ENCODE measurements around the gene ZNF718. TPM values are rescaled to one million over a fixed set of nuclear protein-coding genes. Genes with fewer than 3 reads are reported as not detected.
"Not testable (repeated sequence)": the region's sequence is repeated elsewhere in the genome, so short reads cannot be mapped to it uniquely, and the experiment has no call there.

The ZNF718 gene
- 1 to 10 TPM; 7.4 to 7.5 TPM for total RNA-seq

- H3K27me3 Mint-ChIP-seq, result no peaks in the 10 kb centered on the region
- peak; percentile 96 for DNase-seq
- CTCF ChIA-PET, result interaction anchor here (1.0 to 1.9 kb wide), 4 partner anchors 11 to 119 kb away, joined by 4 to 7 read pairs (median 4); no protein-coding TSS in a partner anchor
- TF ChIP-seq CTCF (IDR thresholded peaks at IDR 0.05), result no peak
- H3K4me3 Mint-ChIP-seq, result peak within 1 kb of the TSS; percentile 95
- H3K36me3 Mint-ChIP-seq (ENCODE audit: low read depth), result peaks cover 65% of the 10 kb centered on the region
- peaks cover 26% of the 10 kb centered on the region for H3K4me1 Mint-ChIP-seq (ENCODE audit: low read depth)
- H3K27ac Mint-ChIP-seq, result peak within 1 kb of the TSS; percentile 100
- intact Hi-C loops (cut with micrococcal nuclease), result no loop called here
- ATAC-seq, result peak; percentile 97
- POLR2A ChIA-PET, result interaction anchor here (1.2 to 2.7 kb wide), 6 partner anchors 9 to 349 kb away, joined by 3 to 16 read pairs (median 6); partner anchors contain the start of genes ZNF141 and ZNF595
- peaks cover 27% of the 10 kb centered on the region for H3K9me3 Mint-ChIP-seq
These were observed at the start of gene ZNF718 for GRCh38 chr4:124275-125081. Gene ZNF718 (plus strand): TSS chr4:124501. CDS start chr4:124671, 170 bp downstream.

- CTCF ChIA-PET, result no interaction called here
- no peak for TF ChIP-seq CTCF (IDR thresholded peaks at IDR 0.05)
- no peaks in the 10 kb centered on the region for H3K27me3 Mint-ChIP-seq
- no peak for DNase-seq
- no peak for ATAC-seq
- H3K27ac Mint-ChIP-seq, result no peak overlapping the region
- H3K4me1 Mint-ChIP-seq (ENCODE audit: low read depth), result no peaks in the 10 kb centered on the region
- POLR2A ChIA-PET, result no interaction called here
- H3K4me3 Mint-ChIP-seq, result no peak overlapping the region
- peaks cover 59% of the 10 kb centered on the region for H3K9me3 Mint-ChIP-seq
- H3K36me3 Mint-ChIP-seq (ENCODE audit: low read depth), result peaks cover 56% of the 10 kb centered on the region
- intact Hi-C loops (cut with micrococcal nuclease), result no loop called here
These were observed 38.4 kb upstream of the ZNF718 start for GRCh38 chr4:85951-86350.

GRCh38 chr4:86559-87324 is 37.6 kb upstream of the ZNF718 start:
- H3K4me1 Mint-ChIP-seq (ENCODE audit: low read depth); ATAC-seq; DNase-seq; intact Hi-C loops (cut with micrococcal nuclease); H3K27me3 Mint-ChIP-seq; CTCF ChIA-PET; H3K27ac Mint-ChIP-seq; POLR2A ChIA-PET; H3K4me3 Mint-ChIP-seq: not testable (repeated sequence)
- Mint-ChIP-seq H3K36me3 (ENCODE audit: low read depth) (peaks cover 57% of the 10 kb centered on the region), H3K9me3 (peaks cover 58% of the 10 kb centered on the region)

- no peak overlapping the region for H3K27ac Mint-ChIP-seq
- peaks cover 43% of the 10 kb centered on the region for H3K9me3 Mint-ChIP-seq
- no peak overlapping the region for H3K4me3 Mint-ChIP-seq
- DNase-seq (no peak), ATAC-seq (no peak)
- H3K4me1 Mint-ChIP-seq (ENCODE audit: low read depth), result no peaks in the 10 kb centered on the region
- intact Hi-C loops (cut with micrococcal nuclease), result no loop called here
- H3K36me3 Mint-ChIP-seq (ENCODE audit: low read depth), result peaks cover 9% of the 10 kb centered on the region
- no peak for TF ChIP-seq CTCF (IDR thresholded peaks at IDR 0.05)
- CTCF ChIA-PET, result no interaction called here
- no peaks in the 10 kb centered on the region for H3K27me3 Mint-ChIP-seq
- POLR2A ChIA-PET, result no interaction called here
These were observed 25.9 kb upstream of the ZNF718 start for GRCh38 chr4:98386-98785.

- Mint-ChIP-seq H3K36me3 (ENCODE audit: low read depth) (peaks cover 7% of the 10 kb centered on the region), H3K27ac (no peak overlapping the region), H3K4me3 (no peak overlapping the region), H3K4me1 (ENCODE audit: low read depth) (no peaks in the 10 kb centered on the region), H3K9me3 (peaks cover 36% of the 10 kb centered on the region), H3K27me3 (peaks cover 2% of the 10 kb centered on the region)
- ATAC-seq (no peak), DNase-seq (no peak)
- TF ChIP-seq CTCF (IDR thresholded peaks at IDR 0.05), result no peak
- POLR2A ChIA-PET, result no interaction called here
- CTCF ChIA-PET, result no interaction called here
- intact Hi-C loops (cut with micrococcal nuclease), result no loop called here
These were observed 24.4 kb upstream of the ZNF718 start for GRCh38 chr4:99863-100262.
